K562 (cell line): ENCODE data around the gene GPN1. TPM values are rescaled to one million over a fixed set of nuclear protein-coding genes. Genes with fewer than 3 reads are reported as not detected.

Experiments used
- AFF4 ChIP-seq: sonication (generic); formaldehyde crosslinking; IDR thresholded peaks from 2 replicates; pipeline ENCODE4 v1.8.0; 2023; ENCODE audit warnings: mild to moderate bottlenecking, missing genetic modification reagents
- CEBPZ ChIP-seq: fragments of 150-350 bp; IDR thresholded peaks from 2 replicates; pipeline ENCODE4 v1.6.1; 2014; ENCODE audit warnings: low read depth, mild to moderate bottlenecking, low read length, borderline replicate concordance
- DLX4 ChIP-seq: fragments of 250-450 bp; sonication (Bioruptor Pico); IDR thresholded peaks from 2 replicates; pipeline ENCODE4 v1.6.1; 2021; ENCODE audit warnings: mild to moderate bottlenecking
- ESRRA ChIP-seq: fragments of 450-650 bp; IDR thresholded peaks from 2 replicates; pipeline ENCODE4 v1.6.1; 2014; ENCODE audit warnings: low read depth, mild to moderate bottlenecking, moderate library complexity, borderline replicate concordance
- HNRNPUL1 ChIP-seq: fragments of 200-400 bp; formaldehyde crosslinking; IDR thresholded peaks from 2 replicates; pipeline ENCODE4 v1.6.1; 2017; ENCODE audit warnings: low read length
- JUNB ChIP-seq: fragments of 450-650 bp; formaldehyde crosslinking; conservative IDR thresholded peaks from 2 replicates; pipeline ENCODE4 v1.4.0; 2020; ENCODE audit warnings: mild to moderate bottlenecking
- MCM3 ChIP-seq: fragments of 450-650 bp; IDR thresholded peaks from 2 replicates; pipeline ENCODE4 v1.6.1; 2016
- PHB2 ChIP-seq: fragments of 450-650 bp; IDR thresholded peaks from 2 replicates; pipeline ENCODE4 v1.6.1; 2017; ENCODE audit warnings: low read depth
- PKNOX1 ChIP-seq: fragments of 450-650 bp; IDR thresholded peaks from 2 replicates; pipeline ENCODE4 v1.6.1; 2016
- RFX1 ChIP-seq: fragments of 450-650 bp; IDR thresholded peaks from 2 replicates; pipeline ENCODE4 v1.6.1; 2016; ENCODE audit warnings: mild to moderate bottlenecking, moderate library complexity
- SMARCA4 ChIP-seq: fragments of 450-650 bp; IDR thresholded peaks from 2 replicates; pipeline ENCODE4 v1.6.1; 2016
- TRIM25 ChIP-seq: fragments of 450-650 bp; IDR thresholded peaks from 2 replicates; pipeline ENCODE4 v1.7.0; 2016; ENCODE audit warnings: borderline replicate concordance
- ZBTB2 ChIP-seq: fragments of 450-650 bp; IDR thresholded peaks from 2 replicates; pipeline ENCODE4 v1.6.1; 2016; ENCODE audit warnings: antibody characterized with exemption
- ZNF217 ChIP-seq: sonication (generic); formaldehyde crosslinking; IDR thresholded peaks from 2 replicates; pipeline ENCODE4 v1.8.0; 2022; ENCODE audit warnings: mild to moderate bottlenecking, missing genetic modification reagents
- ZNF717 ChIP-seq: fragments of 250-450 bp; sonication (Bioruptor Pico); IDR thresholded peaks from 2 replicates; pipeline ENCODE4 v1.5.0; 2021
- ZSCAN29 ChIP-seq: fragments of 450-650 bp; IDR thresholded peaks from 2 replicates; pipeline ENCODE4 v1.6.1; 2017
- polyA plus RNA-seq, 8 experiments: library from polyadenylated mRNA; depleted of rRNA in 4 of 8; stranded (reverse) in 5 of 8; unstranded in 3 of 8; fragments of >200 nt; fragmentation: Nextera tagmentation in 2 of 8; fragmentation: Illumina TruSeq in 1 of 8; extraction: Ambion mirVana in 2 of 8; extraction: Trizol in 1 of 8; gene quantifications; 2 replicates each; pipeline versions ENCODE4 v1.2.1 to v1.2.3, GENCODE V29; 2011 to 2014; ENCODE audit warnings: inconsistent platforms in 1 of 8, missing spikeins in 1 of 8
- total RNA-seq, 7 experiments: library from RNA; depleted of rRNA in 6 of 7; stranded (reverse); fragments of >200 nt in 6 of 7; fragmentation: Illumina TruSeq in 2 of 7; extraction: Trizol in 2 of 7; gene quantifications; 2 replicates each; pipeline versions ENCODE4 v1.2.1 to v1.2.3, GENCODE V29; 2011 to 2021; ENCODE audit warnings: low replicate concordance in 1 of 7

Gene GPN1
- total and polyA plus RNA-seq, 9 of the 15 experiments (the other 6 are each of a cell fraction or from before 2014, with no cell fraction given), result 23.4 to 171 (median 48.2) TPM

- TF ChIP-seq AFF4 (CRISPR knock-in tag) (no peak), ZNF217 (no peak), PHB2 (no peak), CEBPZ (no peak), ZBTB2 (no peak), ZSCAN29 (no peak), TRIM25 (no peak), MCM3 (no peak), DLX4 (no peak), ZNF717 (no peak), HNRNPUL1 (no peak), ESRRA (peak; percentile 64; the same call in 1 of the 2 replicates), JUNB (CRISPR knock-in tag) (no peak), RFX1 (peak; percentile 87), PKNOX1 (no peak), SMARCA4 (0 out of 2 replicates have a peak, but pooled peaks have one; percentile 7)
Measured at GRCh38 chr2:27628767-27629709, at the start of gene GPN1, which contains the start of gene CCDC121 (continued).
